GM12874 (cell line): ENCODE data around the gene HMG20A.

Source experiments
- CTCF ChIP-seq: IDR thresholded peaks from 2 replicates; pipeline ENCODE4 v1.5.1; 2011; ENCODE audit warnings: low read depth, mild to moderate bottlenecking, control low read depth, low read length, moderate library complexity; ENCODE audit not compliant: insufficient read depth

HMG20A gene

DNA sequence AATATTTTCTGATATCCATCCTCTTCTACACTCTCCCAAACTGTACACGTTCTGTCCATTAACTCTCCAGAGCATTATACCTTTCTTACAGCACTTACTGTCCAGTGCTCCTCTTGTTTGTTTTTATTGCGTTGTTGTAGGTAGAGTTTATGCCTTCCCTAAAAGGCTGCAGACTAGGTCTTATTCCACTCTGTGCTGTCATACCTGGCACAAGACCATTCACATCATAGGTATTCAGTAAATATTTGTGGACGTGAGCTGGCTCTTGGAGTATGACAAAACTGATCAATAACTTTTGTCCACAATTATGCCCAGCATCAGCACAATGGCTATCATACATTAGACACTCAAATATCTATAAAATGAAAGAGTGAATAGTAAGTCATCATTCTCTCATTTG lies 4.4 kb downstream of the HMG20A start:
- TF ChIP-seq CTCF: no peak

DNA sequence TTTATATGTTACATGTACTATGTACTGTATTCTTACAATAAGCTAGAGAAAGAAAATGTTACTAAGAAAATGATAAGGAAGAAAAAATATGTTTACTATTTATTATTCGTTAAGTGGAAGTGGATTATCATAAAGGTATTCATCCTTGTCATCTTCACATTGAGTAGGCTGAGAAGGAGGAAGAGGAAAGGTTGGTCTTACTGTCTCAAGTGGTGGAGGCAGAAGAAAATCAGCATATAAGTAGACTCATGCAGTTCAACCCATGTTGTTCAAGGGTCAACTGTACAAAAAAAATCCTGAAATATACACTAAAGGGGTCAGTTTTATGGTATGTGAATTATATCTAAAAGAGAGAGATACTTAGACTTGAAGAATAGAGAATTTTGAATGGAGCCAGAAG lies 5.7 kb downstream of the HMG20A start:
- no peak for TF ChIP-seq CTCF

- TF ChIP-seq CTCF: no peak
Measured at GRCh38 chr15:77426871-77427270, 6.2 kb downstream of the HMG20A start.

DNA sequence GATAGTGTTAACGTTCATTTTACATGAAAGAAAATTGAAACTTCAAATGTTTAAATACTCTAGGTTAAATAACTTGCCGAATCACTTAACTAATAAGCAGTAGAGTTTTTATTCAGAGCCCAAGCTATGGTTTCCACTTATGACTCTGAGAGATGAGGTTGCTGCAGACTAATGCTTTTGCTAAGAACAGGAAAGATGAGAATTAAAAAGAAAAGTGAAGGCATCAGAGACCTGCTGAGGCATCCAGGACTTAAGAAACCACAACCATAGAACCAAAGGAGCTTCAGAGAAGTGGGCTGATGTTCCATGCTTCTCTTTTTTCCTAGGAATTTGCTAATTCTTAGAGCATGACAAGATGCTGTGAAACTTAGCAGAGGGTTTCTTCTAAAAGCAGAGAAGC lies 9.5 kb downstream of the HMG20A start:
- TF ChIP-seq CTCF: no peak

GRCh38 chr15:77430652-77431051 lies 10.0 kb downstream of the HMG20A start:
- TF ChIP-seq CTCF: no peak

DNA sequence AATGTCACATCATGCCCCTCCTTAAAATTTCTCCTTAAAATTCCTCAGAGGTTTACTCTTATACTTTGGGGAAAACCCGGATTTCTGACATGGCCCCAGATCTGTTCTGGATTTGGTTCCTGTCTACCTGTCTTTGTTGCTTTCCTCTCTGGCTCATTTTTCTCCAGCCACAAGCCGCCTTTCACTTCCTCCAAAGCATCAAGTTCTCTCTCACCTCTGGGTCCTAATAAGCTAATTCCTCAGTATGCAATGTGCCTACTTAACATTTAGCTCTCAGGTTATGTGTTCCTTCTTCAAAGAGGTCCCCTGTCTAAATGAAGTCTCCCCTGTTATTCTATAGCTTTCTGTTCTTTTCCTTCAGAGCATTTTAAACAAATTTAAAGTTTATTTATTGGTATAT lies 16.1 kb downstream of the HMG20A start:
- no peak for TF ChIP-seq CTCF

- no peak for TF ChIP-seq CTCF
Measured at GRCh38 chr15:77437264-77437663, 16.6 kb downstream of the HMG20A start.

DNA sequence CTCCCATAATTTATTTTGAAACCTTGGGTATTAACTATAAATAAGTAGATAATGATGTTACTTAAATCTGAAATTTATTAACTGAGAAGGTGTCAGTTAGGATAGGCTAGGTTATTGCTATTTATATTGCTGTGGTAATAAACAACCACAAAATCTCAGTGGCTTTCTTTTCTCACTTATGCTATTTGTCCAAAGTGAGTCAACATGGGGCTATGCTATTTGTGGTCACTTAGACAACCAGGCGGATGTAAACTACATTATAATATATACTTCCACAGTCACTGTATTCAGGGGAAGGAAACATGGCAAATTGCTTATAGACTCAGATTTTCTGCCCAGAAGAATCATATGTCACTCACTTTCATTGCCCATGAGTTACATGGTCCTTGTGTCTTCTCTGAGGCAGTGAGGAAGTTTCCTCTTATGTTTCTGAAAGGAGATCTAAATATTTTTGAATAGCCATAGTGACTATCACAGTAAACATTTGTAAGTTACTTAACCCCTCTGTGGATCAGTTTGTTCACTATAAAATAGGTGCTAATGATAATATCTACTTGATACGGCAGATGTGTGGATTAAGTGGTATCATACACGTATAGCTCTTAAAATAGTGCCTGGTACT lies 19.8 kb downstream of the HMG20A start:
- no peak for TF ChIP-seq CTCF
